HCT116 (cell line): ENCODE results near the gene ANO2. TPM values are rescaled to one million over a fixed set of nuclear protein-coding genes. Genes with fewer than 3 reads are reported as not detected.

Experiments used
- ATAC-seq: fragments of 200-7000 bp; cut with Tn5 transposase; 2 replicates; pipeline ENCODE4 v1.9.1; 2020; ENCODE audit warnings: mild to moderate bottlenecking, moderate library complexity
- BruUV-seq: library from RNA; stranded (reverse); fragments of 400-500 nt; replicated peaks from 2 replicates; lab custom pipeline; 2021; lab: Mats Ljungman, UMichigan
- CTCF ChIA-PET: fragments of 300-600 bp; sonication (Branson Sonifier 250); formaldehyde crosslinking; loops from one replicate; lab custom pipeline; 2021; ENCODE audit warnings: antibody characterized with exemption; lab: Charles Lee
- POLR2A ChIA-PET: fragments of 300-600, 350-600 bp; sonication (Branson Sonifier 250); formaldehyde crosslinking; loops from one replicate; lab custom pipeline; 2021; ENCODE audit warnings: antibody characterized with exemption; lab: Charles Lee
- RAD21 ChIA-PET, 2 experiments: fragments of 300-600 bp; sonication (Branson Sonifier 250); formaldehyde crosslinking; loops; one replicate each; lab custom pipeline; 2023; ENCODE audit warnings: low total read pairs in 2 of 2; ENCODE audit not compliant: uncharacterized antibody in 2 of 2, unreplicated experiment in 2 of 2, low non-redundant PET in 1 of 2; lab: Charles Lee
- DNase-seq: peaks from one replicate; pipeline ENCODE4 v3.0.0-alpha.2; 2010; ENCODE audit warnings: low read depth, low spot score
- H2AFZ ChIP-seq: fragments of 200-600 bp; shearing (Covaris generic), sonication (generic); 2 replicates; pipeline ENCODE4 v1.6.1; 2017; ENCODE audit warnings: low read depth, mixed run types, mixed read lengths, antibody characterized with exemption, low read length; ENCODE audit not compliant: poor library complexity, severe bottlenecking
- H3K27ac ChIP-seq: 2 replicates; pipeline ENCODE4 v1.5.1; 2012; ENCODE audit warnings: low read depth, low read length
- H3K27me3 ChIP-seq: fragments of 200-600 bp; sonication (generic); 2 replicates; pipeline ENCODE4 v1.6.1; 2016; ENCODE audit warnings: mixed run types, low read length, mixed read lengths; ENCODE audit not compliant: insufficient read depth
- H3K36me3 ChIP-seq, 2 experiments: fragments of 200-500 bp in 1 of 2; fragments of 200-600 bp in 1 of 2; sonication (Bioruptor generic) in 1 of 2; sonication (generic) in 1 of 2; 2 replicates each; pipeline versions ENCODE4 v1.5.1 to v1.6.1; 2014 to 2016; ENCODE audit warnings: low read length in 2 of 2, inconsistent platforms in 1 of 2, mixed read lengths in 1 of 2, mixed run types in 1 of 2; ENCODE audit not compliant: insufficient read depth in 2 of 2, control insufficient read depth in 1 of 2
- H3K4me1 ChIP-seq, 2 experiments: fragments of 200-600 bp in 1 of 2; sonication (generic) in 1 of 2; 2 replicates each; pipeline versions ENCODE4 v1.5.1 to v1.6.1; 2012 to 2017; ENCODE audit warnings: low read length in 2 of 2, inconsistent platforms in 1 of 2, mild to moderate bottlenecking in 1 of 2, mixed read lengths in 1 of 2, mixed run types in 1 of 2, moderate library complexity in 1 of 2; ENCODE audit not compliant: insufficient read depth in 2 of 2, control insufficient read depth in 1 of 2
- H3K4me2 ChIP-seq: fragments of 200-600 bp; sonication (generic); 2 replicates; pipeline ENCODE4 v1.6.1; 2017; ENCODE audit warnings: mixed run types, low read length, mixed read lengths
- H3K4me3 ChIP-seq, 2 experiments: fragments of 200-600 bp in 1 of 2; sonication (generic) in 1 of 2; replicated peaks in 1 of 2; 2 replicates each; pipeline ENCODE4 v1.5.1; 2011 to 2016; ENCODE audit warnings: low read length in 2 of 2, control low read depth in 1 of 2, low read depth in 1 of 2, mild to moderate bottlenecking in 1 of 2, mixed read lengths in 1 of 2, mixed run types in 1 of 2
- H3K79me2 ChIP-seq: fragments of 200-600 bp; sonication (generic); 2 replicates; pipeline ENCODE4 v1.6.1; 2017; ENCODE audit warnings: mild to moderate bottlenecking, mixed run types, low read length, moderate library complexity, mixed read lengths; ENCODE audit not compliant: insufficient read depth
- H3K9ac ChIP-seq: fragments of 200-600 bp; sonication (generic); 2 replicates; pipeline ENCODE4 v1.6.1; 2016; ENCODE audit warnings: low read length, mixed read lengths
- H3K9me2 ChIP-seq: fragments of 200-600 bp; sonication (generic), shearing (Covaris generic); 2 replicates; pipeline ENCODE4 v1.6.1; 2017; ENCODE audit warnings: mixed run types, mild to moderate bottlenecking, moderate library complexity; ENCODE audit not compliant: insufficient read depth
- H3K9me3 ChIP-seq, 2 experiments: fragments of 200-500 bp in 1 of 2; fragments of 200-600 bp in 1 of 2; sonication (Bioruptor generic) in 1 of 2; sonication (generic) in 1 of 2; 2 replicates each; pipeline ENCODE4 v1.6.1; 2014 to 2017; ENCODE audit warnings: low read length in 2 of 2, mixed read lengths in 2 of 2, inconsistent platforms in 1 of 2, low read depth in 1 of 2, mild to moderate bottlenecking in 1 of 2, mixed run types in 1 of 2, moderate library complexity in 1 of 2; ENCODE audit not compliant: control insufficient read depth in 1 of 2, insufficient read depth in 1 of 2
- H4K20me1 ChIP-seq: fragments of 200-600 bp; sonication (generic), shearing (Covaris generic); 2 replicates; pipeline ENCODE4 v1.6.1; 2017; ENCODE audit warnings: mixed run types, mild to moderate bottlenecking, moderate library complexity; ENCODE audit not compliant: insufficient read depth
- CBX3 ChIP-seq: IDR thresholded peaks from 2 replicates; pipeline ENCODE4 v1.6.1; 2012; ENCODE audit warnings: low read depth
- CEBPB ChIP-seq: IDR thresholded peaks from 2 replicates; pipeline ENCODE4 v1.6.1; 2012; ENCODE audit warnings: low read depth
- CTCF ChIP-seq, 3 experiments: fragments of 200-600 bp in 1 of 3; sonication (generic) in 1 of 3; IDR thresholded peaks in 2 of 3; conservative IDR thresholded peaks in 1 of 3; 2 replicates each; pipeline ENCODE4 v1.5.1; 2012 to 2017; ENCODE audit warnings: low read depth in 2 of 3, low read length in 2 of 3, antibody characterized with exemption in 1 of 3, borderline replicate concordance in 1 of 3, control low read depth in 1 of 3, mild to moderate bottlenecking in 1 of 3, mixed read lengths in 1 of 3, mixed run types in 1 of 3, moderate library complexity in 1 of 3; ENCODE audit not compliant: insufficient read depth in 1 of 3
- EZH2phosphoT487 ChIP-seq: fragments of 200-600 bp; IDR thresholded peaks from 2 replicates; pipeline ENCODE4 v1.6.1; 2018; ENCODE audit warnings: antibody characterized with exemption, borderline replicate concordance
- FOSL1 ChIP-seq: IDR thresholded peaks from 2 replicates; pipeline ENCODE4 v1.6.1; 2012; ENCODE audit warnings: low read depth
- MAX ChIP-seq: IDR thresholded peaks from 2 replicates; pipeline ENCODE4 v1.6.1; 2012
- RAD21 ChIP-seq: IDR thresholded peaks from 2 replicates; pipeline ENCODE4 v1.6.1; 2012; ENCODE audit warnings: low read depth, mild to moderate bottlenecking
- SIN3A ChIP-seq: IDR thresholded peaks from 2 replicates; pipeline ENCODE4 v1.6.1; 2012; ENCODE audit warnings: low read depth
- SP1 ChIP-seq: IDR thresholded peaks from 2 replicates; pipeline ENCODE4 v1.6.1; 2012; ENCODE audit warnings: low read depth
- YY1 ChIP-seq: IDR thresholded peaks from 2 replicates; pipeline ENCODE4 v1.6.1; 2011; ENCODE audit warnings: low read length, low read depth, moderate library complexity, mild to moderate bottlenecking; ENCODE audit not compliant: insufficient replicate concordance; ENCODE audit errors: extremely low read depth
- ZNF274 ChIP-seq: fragments of 200-500 bp; sonication (Bioruptor generic); IDR thresholded peaks from 2 replicates; pipeline ENCODE4 v1.6.1; 2014; ENCODE audit warnings: mild to moderate bottlenecking, low read depth, low read length, inconsistent platforms
- intact Hi-C: fragments of 100-400 bp; cut with micrococcal nuclease; formaldehyde crosslinking; loops from 2 replicates; pipeline ENCODE4 v1.10.0; 2022
- total RNA-seq: library from RNA; stranded (reverse); gene quantifications from one replicate; pipeline ENCODE4 v1.2.1, GENCODE V29; 2021; ENCODE audit not compliant: unreplicated experiment
- TF ChIP-seq, protein P1 (sequence below): IDR thresholded peaks from 2 replicates; pipeline ENCODE4 v1.6.1; 2012; ENCODE audit warnings: low read depth

The ANO2 gene
- total RNA-seq, 1 experiment from 2014 or later, result not detected

GRCh38 chr12:5630726-5631125 is 314.3 kb downstream of the ANO2 start:
- ChIA-PET CTCF (no interaction called here), RAD21 (no interaction called here), POLR2A (no interaction called here)
- H3K9ac ChIP-seq, result no peak overlapping the region
- no peak overlapping the region for H2AFZ ChIP-seq
- H4K20me1 ChIP-seq, result no peaks in the 10 kb centered on the region
- H3K27me3 ChIP-seq, result peaks cover 84% of the 10 kb centered on the region
- no peaks in the 10 kb centered on the region for H3K9me2 ChIP-seq
- H3K9me3 ChIP-seq, result no peaks in the 10 kb centered on the region
- no peaks in the 10 kb centered on the region for H3K79me2 ChIP-seq
- ATAC-seq (no peak), DNase-seq (no peak)
- H3K36me3 ChIP-seq, result no peaks in the 10 kb centered on the region
- H3K27ac ChIP-seq, result no peak overlapping the region
- BruUV-seq, result no TSS peak
- TF ChIP-seq YY1 (no peak), FOSL1 (no peak), EZH2phosphoT487 (no peak), ZNF274 (no peak), CTCF (IDR thresholded peaks at IDR 0.05 in 2 of 3, conservative IDR thresholded peaks at IDR 0.05 in 1 of 3; ENCODE audit: borderline replicate concordance in 1 of 3, insufficient read depth in 1 of 3, low read depth in 2 of 3, low read length in 2 of 3) (no peak), MAX (no peak), SIN3A (no peak), SP1 (no peak), RAD21 (no peak), CBX3 (no peak), CEBPB (no peak)
- TF ChIP-seq, protein P1, sequence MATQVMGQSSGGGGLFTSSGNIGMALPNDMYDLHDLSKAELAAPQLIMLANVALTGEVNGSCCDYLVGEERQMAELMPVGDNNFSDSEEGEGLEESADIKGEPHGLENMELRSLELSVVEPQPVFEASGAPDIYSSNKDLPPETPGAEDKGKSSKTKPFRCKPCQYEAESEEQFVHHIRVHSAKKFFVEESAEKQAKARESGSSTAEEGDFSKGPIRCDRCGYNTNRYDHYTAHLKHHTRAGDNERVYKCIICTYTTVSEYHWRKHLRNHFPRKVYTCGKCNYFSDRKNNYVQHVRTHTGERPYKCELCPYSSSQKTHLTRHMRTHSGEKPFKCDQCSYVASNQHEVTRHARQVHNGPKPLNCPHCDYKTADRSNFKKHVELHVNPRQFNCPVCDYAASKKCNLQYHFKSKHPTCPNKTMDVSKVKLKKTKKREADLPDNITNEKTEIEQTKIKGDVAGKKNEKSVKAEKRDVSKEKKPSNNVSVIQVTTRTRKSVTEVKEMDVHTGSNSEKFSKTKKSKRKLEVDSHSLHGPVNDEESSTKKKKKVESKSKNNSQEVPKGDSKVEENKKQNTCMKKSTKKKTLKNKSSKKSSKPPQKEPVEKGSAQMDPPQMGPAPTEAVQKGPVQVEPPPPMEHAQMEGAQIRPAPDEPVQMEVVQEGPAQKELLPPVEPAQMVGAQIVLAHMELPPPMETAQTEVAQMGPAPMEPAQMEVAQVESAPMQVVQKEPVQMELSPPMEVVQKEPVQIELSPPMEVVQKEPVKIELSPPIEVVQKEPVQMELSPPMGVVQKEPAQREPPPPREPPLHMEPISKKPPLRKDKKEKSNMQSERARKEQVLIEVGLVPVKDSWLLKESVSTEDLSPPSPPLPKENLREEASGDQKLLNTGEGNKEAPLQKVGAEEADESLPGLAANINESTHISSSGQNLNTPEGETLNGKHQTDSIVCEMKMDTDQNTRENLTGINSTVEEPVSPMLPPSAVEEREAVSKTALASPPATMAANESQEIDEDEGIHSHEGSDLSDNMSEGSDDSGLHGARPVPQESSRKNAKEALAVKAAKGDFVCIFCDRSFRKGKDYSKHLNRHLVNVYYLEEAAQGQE, result no peak
- H3K4me3 ChIP-seq, result no peak overlapping the region
- no peaks in the 10 kb centered on the region for H3K4me1 ChIP-seq
- H3K4me2 ChIP-seq, result no peak overlapping the region
- intact Hi-C loops, result no loop called here
